Small intestine (tissue), 7 donors: ENCODE data around the gene AJM1. TPM values are rescaled to one million over a fixed set of nuclear protein-coding genes. Genes with fewer than 3 reads are reported as not detected.

Experiments
- DNase-seq, 2 donors: peaks; one replicate each; pipeline versions ENCODE4 v3.0.0 to v3.0.0-alpha.2; 2013
- FAIRE-seq: peaks from 2 replicates; lab custom pipeline; 2012; peaks lifted over from hg19 to GRCh38; lab: Jason Lieb, UNC
- H3K27ac ChIP-seq, 3 donors: one replicate each; pipeline ENCODE4 v1.5.1; 2013; ENCODE audit warnings: low read length in 2 of 3, mild to moderate bottlenecking in 2 of 3, control low read depth in 1 of 3, inconsistent platforms in 1 of 3, low read depth in 1 of 3, moderate library complexity in 1 of 3
- H3K27me3 ChIP-seq, 3 donors: one replicate each; pipeline ENCODE4 v1.6.1; 2013; ENCODE audit warnings: low read length in 3 of 3, inconsistent platforms in 1 of 3; ENCODE audit not compliant: control insufficient read depth in 3 of 3, insufficient read depth in 3 of 3
- H3K36me3 ChIP-seq, 3 donors: one replicate each; pipeline ENCODE4 v1.6.1; 2013; ENCODE audit warnings: low read length in 3 of 3, inconsistent platforms in 1 of 3, low read depth in 1 of 3, mild to moderate bottlenecking in 1 of 3, moderate library complexity in 1 of 3; ENCODE audit not compliant: control insufficient read depth in 3 of 3, insufficient read depth in 2 of 3
- H3K4me1 ChIP-seq, 3 donors: one replicate each; pipeline ENCODE4 v1.6.1; 2013; ENCODE audit warnings: low read length in 2 of 3, inconsistent platforms in 1 of 3, low read depth in 1 of 3, mild to moderate bottlenecking in 1 of 3, moderate library complexity in 1 of 3; ENCODE audit not compliant: control insufficient read depth in 3 of 3, insufficient read depth in 2 of 3
- H3K4me3 ChIP-seq, 3 donors: one replicate each; pipeline ENCODE4 v1.5.1; 2013; ENCODE audit warnings: low read length in 3 of 3, control low read depth in 1 of 3, inconsistent platforms in 1 of 3, low read depth in 1 of 3, mild to moderate bottlenecking in 1 of 3, moderate library complexity in 1 of 3
- H3K9me3 ChIP-seq, 2 donors: one replicate each; pipeline ENCODE4 v1.6.1; 2013; ENCODE audit warnings: low read depth in 1 of 2, low read length in 1 of 2; ENCODE audit not compliant: control insufficient read depth in 2 of 2, insufficient read depth in 1 of 2
- WGBS, 3 donors: extraction: QIAGEN DNeasy Blood & Tissue Kit; methylation state at CpG; one replicate each; pipeline ENCODE4 v1.1.7; 2013; 5-methylcytosine and 5-hydroxymethylcytosine counted together
- polyA plus RNA-seq, 4 donors: library from polyadenylated mRNA; stranded (reverse) in 3 of 4; unstranded in 1 of 4; fragments of 200-250 nt in 3 of 4; fragments of 120-200 nt in 1 of 4; gene quantifications; one replicate each; pipeline versions ENCODE4 v1.2.1 to v1.2.3, GENCODE V29; 2013
- donor health status: healthy with polysubstance abuse.
- donor health status: control.
- donor health status: control.
- donor health status: Bipolar disorder and iron deficiency.
- donor health status: healthy.

Gene AJM1
- polyA plus RNA-seq, 4 donors, result 1.1 to 11.6 (median 2.6) TPM

DNA sequence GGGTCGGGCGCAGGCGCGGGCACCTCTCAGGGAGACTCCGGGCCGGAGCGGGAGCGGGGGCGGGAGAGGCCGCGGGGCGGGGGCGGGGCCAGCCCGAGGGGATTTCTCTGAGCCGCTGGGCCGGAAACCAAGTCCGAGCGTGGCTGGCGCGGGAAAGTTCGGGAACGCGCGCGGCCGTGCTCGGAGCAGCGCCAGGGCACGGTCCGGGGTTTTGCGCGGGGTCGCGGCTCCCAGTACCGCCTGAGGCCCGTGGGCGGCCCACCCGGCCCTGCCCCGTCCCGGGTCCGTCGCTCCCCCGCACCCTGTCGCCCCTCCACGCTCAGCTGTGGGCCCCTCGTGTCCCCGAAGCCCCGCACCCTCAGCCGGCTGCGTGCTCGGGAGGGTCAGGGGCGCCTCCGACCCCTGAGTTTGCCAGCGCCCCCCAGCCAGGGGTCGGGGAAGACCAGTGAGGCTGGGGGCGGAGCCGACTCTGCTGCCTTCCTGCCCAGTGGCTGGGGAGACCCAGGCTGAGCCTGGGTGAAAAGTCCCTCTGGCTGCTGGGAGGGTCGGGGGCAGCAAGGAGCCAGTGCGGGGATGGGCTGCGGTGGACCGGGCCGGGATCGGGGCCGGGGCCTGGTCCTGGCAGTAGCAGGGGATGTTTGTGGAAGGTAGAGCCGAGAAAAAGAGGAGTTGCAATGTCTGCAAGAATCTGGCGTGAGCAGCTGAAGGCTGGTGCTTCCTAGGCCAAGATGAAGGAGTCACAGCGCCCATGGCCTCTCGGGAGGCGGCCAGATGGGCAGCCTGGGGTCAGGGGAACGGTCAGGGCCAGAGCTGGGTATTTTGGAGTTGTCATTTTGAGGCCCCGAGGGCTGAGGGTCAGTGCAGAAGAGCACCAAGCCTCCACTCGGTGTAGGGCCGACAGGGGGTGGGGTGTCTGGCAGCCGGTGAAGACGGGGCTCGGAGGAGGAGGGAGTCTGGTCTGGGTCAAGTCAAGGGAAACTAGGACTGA lies 44.6 kb downstream of the AJM1 start:
- H3K36me3 ChIP-seq, result peaks cover 0 to 28% (median 0%) of the 10 kb centered on the region in 3 donors
- 1% methylated on average over 35 to 76 of the region's 76 CpGs for WGBS, 3 donors
- no peak for FAIRE-seq
- H3K4me3 ChIP-seq, result peak overlapping the region; percentile 64 to 96 (median 92)
- peak overlapping the region; percentile 24 to 70 (median 56) for H3K27ac ChIP-seq
- H3K4me1 ChIP-seq, result peaks cover 0 to 21% (median 0%) of the 10 kb centered on the region in 3 donors
- H3K9me3 ChIP-seq, result no peaks in the 10 kb centered on the region
- DNase-seq, result peak; percentile 27 to 65
- H3K27me3 ChIP-seq, result no peaks in the 10 kb centered on the region

DNA sequence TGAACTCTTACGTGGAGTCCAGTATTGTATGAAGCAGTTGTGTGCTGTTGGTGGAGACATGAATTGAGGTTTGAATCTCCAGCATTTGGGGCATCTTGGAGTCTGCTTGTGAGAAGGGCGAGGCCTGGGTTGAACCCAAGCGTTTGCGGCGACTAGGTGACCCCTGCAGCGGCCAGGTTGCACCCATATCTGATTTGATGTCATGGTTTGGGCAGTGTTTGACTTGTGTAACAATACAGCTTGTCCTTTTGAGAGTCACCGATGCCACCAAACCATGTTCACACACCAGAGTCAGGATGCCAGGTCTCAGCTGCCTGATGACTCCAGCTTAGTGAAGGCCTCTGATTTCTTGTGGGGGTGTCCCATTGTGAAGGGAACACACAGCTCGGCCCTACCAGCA lies 46.2 kb downstream of the AJM1 start:
- Histone ChIP-seq H3K27me3 (no peaks in the 10 kb centered on the region), H3K4me3 (no peak overlapping the region), H3K9me3 (no peaks in the 10 kb centered on the region), H3K4me1 (peaks cover 0 to 5% (median 0%) of the 10 kb centered on the region in 3 donors), H3K27ac (no peak overlapping the region), H3K36me3 (peaks cover 0 to 39% (median 0%) of the 10 kb centered on the region in 3 donors)
- no peak for DNase-seq
- no peak for FAIRE-seq
- WGBS, 3 donors, result 79 to 86% (median 82%) methylated on average over 8 of the region's 8 CpGs

DNA sequence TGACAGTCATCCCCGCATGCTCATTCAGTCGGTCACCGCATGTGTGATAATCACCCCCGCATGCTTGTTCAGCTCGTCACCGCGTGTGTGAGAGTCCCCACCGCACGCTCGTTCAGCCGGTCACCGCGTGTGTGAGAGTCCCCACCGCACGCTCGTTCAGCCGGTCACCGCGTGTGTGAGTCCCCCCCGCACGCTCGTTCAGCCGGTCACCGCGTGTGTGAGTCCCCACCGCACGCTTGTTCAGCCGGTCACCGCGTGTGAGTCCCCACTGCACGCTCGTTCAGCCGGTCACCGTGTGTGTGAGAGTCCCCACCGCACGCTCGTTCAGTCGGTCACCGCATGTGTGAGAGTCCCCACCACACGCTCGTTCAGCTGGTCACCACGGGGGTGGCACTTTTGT lies 47.6 kb downstream of the AJM1 start:
- FAIRE-seq, result no peak
- peaks cover 0 to 49% (median 0%) of the 10 kb centered on the region in 3 donors for H3K36me3 ChIP-seq

DNA sequence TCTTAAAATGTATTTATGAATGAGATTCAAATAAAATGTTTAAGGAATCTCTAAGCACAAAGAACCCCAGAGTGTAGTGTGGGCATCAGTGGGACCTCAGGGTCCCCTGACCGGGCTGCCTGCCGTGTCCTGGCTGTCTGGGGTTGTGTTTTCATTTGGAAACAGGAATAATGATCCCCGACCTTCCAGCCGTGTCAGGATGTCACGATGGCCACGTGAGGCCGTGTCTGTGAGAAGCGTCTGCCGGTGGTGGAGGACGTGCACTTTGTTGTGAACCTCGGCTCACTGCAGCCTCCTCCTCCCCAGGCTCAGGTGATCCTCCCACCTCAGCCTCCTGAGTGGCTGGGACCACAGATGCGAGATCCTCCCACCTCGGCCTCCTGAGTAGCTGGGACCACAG lies 48.4 kb downstream of the AJM1 start:
- no peaks in the 10 kb centered on the region for H3K9me3 ChIP-seq
- H3K27me3 ChIP-seq, result no peaks in the 10 kb centered on the region
- H3K4me3 ChIP-seq, result no peak overlapping the region
- peaks cover 0 to 57% (median 0%) of the 10 kb centered on the region in 3 donors for H3K36me3 ChIP-seq
- peaks cover 0 to 4% (median 0%) of the 10 kb centered on the region in 3 donors for H3K4me1 ChIP-seq
- no peak overlapping the region for H3K27ac ChIP-seq
- 82 to 89% (median 83%) methylated on average over 13 of the region's 13 CpGs for WGBS, 3 donors
- DNase-seq (no peak), FAIRE-seq (no peak)

More for the DNA sequence above, 47.6 kb downstream of the AJM1 start:
- no peaks in the 10 kb centered on the region for H3K9me3 ChIP-seq
- H3K4me1 ChIP-seq, result peaks cover 0 to 5% (median 0%) of the 10 kb centered on the region in 3 donors
- 95 to 96% (median 95%) methylated on average over 42 of the region's 42 CpGs for WGBS, 3 donors
- H3K4me3 ChIP-seq, result no peak overlapping the region
- H3K27me3 ChIP-seq, result no peaks in the 10 kb centered on the region
- H3K27ac ChIP-seq, result no peak overlapping the region
- no peak for DNase-seq

Other genes starting within 250 kb of the AJM1 start
- gene EGFL7, start 179.6 kb upstream of the AJM1 start, polyA plus RNA-seq, result 100 to 1,000 TPM in 1 of 4 donors, 10 to 100 TPM in 3; 15.4 to 114 (median 34.6) TPM
- gene AGPAT2, start 155.0 kb upstream of the AJM1 start, polyA plus RNA-seq, result 100 to 1,000 TPM; 222 to 653 (median 363) TPM
- gene DIPK1B, start 129.9 kb upstream of the AJM1 start, polyA plus RNA-seq, result 10 to 100 TPM in 2 of 4 donors, 1 to 10 TPM in 1, under 1 TPM in 1; 0.22 to 12.7 (median 6.6) TPM
- gene LCN10, start 99.5 kb upstream of the AJM1 start, polyA plus RNA-seq, result 1 to 10 TPM in 3 of 4 donors, not detected in 1; 1.1 to 8.4 (median 4.7) TPM
- gene LCN6, start 94.0 kb upstream of the AJM1 start, polyA plus RNA-seq, result 10 to 100 TPM in 1 of 4 donors, 1 to 10 TPM in 2, not detected in 1; 1.4 to 21.5 (median 2.2) TPM
- under 1 TPM in 1 of 4 donors, not detected in 3; 0.16 TPM for gene LCN8, start 84.2 kb upstream of the AJM1 start, polyA plus RNA-seq
- gene LCN15, start 78.0 kb upstream of the AJM1 start, polyA plus RNA-seq, result 10 to 100 TPM in 2 of 4 donors, 1 to 10 TPM in 1, under 1 TPM in 1; 0.46 to 38.5 (median 8.8) TPM
- gene TMEM141, start 51.1 kb upstream of the AJM1 start, polyA plus RNA-seq, result 100 to 1,000 TPM; 148 to 518 (median 194) TPM
- gene CCDC183, start 46.1 kb upstream of the AJM1 start, polyA plus RNA-seq, result 10 to 100 TPM in 1 of 4 donors, 1 to 10 TPM in 2, under 1 TPM in 1; 0.40 to 37.9 (median 2.1) TPM
- gene RABL6, start 34.5 kb upstream of the AJM1 start, polyA plus RNA-seq, result 100 to 1,000 TPM in 1 of 4 donors, 10 to 100 TPM in 3; 75.5 to 114 (median 82.3) TPM
- 100 to 1,000 TPM; 111 to 337 (median 169) TPM for gene PHPT1, start 6.9 kb downstream of the AJM1 start, polyA plus RNA-seq
- 1,000 to 10,000 TPM in 1 of 4 donors, 1 to 10 TPM in 3; 4.6 to 1,156 (median 8.9) TPM for gene MAMDC4, start 9.9 kb downstream of the AJM1 start, polyA plus RNA-seq
- gene EDF1, start 23.8 kb downstream of the AJM1 start, polyA plus RNA-seq, result 1,000 to 10,000 TPM in 2 of 4 donors, 100 to 1,000 TPM in 2; 556 to 1,582 (median 1,008) TPM
- gene TRAF2, start 44.0 kb downstream of the AJM1 start, polyA plus RNA-seq, result 10 to 100 TPM; 11.2 to 20.9 (median 13.8) TPM
- 100 to 1,000 TPM in 3 of 4 donors, 10 to 100 TPM in 1; 96.1 to 262 (median 181) TPM for gene FBXW5, start 102.3 kb downstream of the AJM1 start, polyA plus RNA-seq
- gene C8G, start 102.8 kb downstream of the AJM1 start, polyA plus RNA-seq, result 100 to 1,000 TPM in 1 of 4 donors, 10 to 100 TPM in 3; 13.6 to 106 (median 61.3) TPM
- gene LCN12, start 109.8 kb downstream of the AJM1 start, polyA plus RNA-seq, result 10 to 100 TPM in 1 of 4 donors, 1 to 10 TPM in 2, not detected in 1; 2.2 to 88.7 (median 3.4) TPM
- 10 to 100 TPM in 2 of 4 donors, 1 to 10 TPM in 1, under 1 TPM in 1; 0.86 to 38.0 (median 19.4) TPM for gene PTGDS, start 135.0 kb downstream of the AJM1 start, polyA plus RNA-seq
- under 1 TPM in 2 of 4 donors, not detected in 2; 0.07 to 0.16 TPM for gene LCNL1, start 140.5 kb downstream of the AJM1 start, polyA plus RNA-seq
- 10 to 100 TPM; 33.7 to 85.9 (median 75.5) TPM for gene PAXX, start 149.9 kb downstream of the AJM1 start, polyA plus RNA-seq
- gene CLIC3, start 154.1 kb downstream of the AJM1 start, polyA plus RNA-seq, result 1 to 10 TPM in 2 of 4 donors, under 1 TPM in 1, not detected in 1; 0.81 to 6.2 (median 1.4) TPM
- gene ABCA2, start 185.8 kb downstream of the AJM1 start, polyA plus RNA-seq, result 10 to 100 TPM in 2 of 4 donors, 1 to 10 TPM in 2; 3.4 to 29.0 (median 8.8) TPM
- gene FUT7, start 189.6 kb downstream of the AJM1 start, polyA plus RNA-seq, result under 1 TPM in 2 of 4 donors, not detected in 2; 0.09 to 0.90 TPM
- 10 to 100 TPM; 18.3 to 84.6 (median 33.7) TPM for gene NPDC1, start 203.7 kb downstream of the AJM1 start, polyA plus RNA-seq
- 10 to 100 TPM in 2 of 4 donors, 1 to 10 TPM in 2; 5.5 to 16.5 (median 8.3) TPM for gene ENTPD2, start 211.6 kb downstream of the AJM1 start, polyA plus RNA-seq
- gene SAPCD2, start 228.1 kb downstream of the AJM1 start, polyA plus RNA-seq, result 10 to 100 TPM in 2 of 4 donors, 1 to 10 TPM in 1, under 1 TPM in 1; 0.81 to 22.2 (median 7.0) TPM
- gene UAP1L1, start 235.0 kb downstream of the AJM1 start, polyA plus RNA-seq, result 10 to 100 TPM in 1 of 4 donors, 1 to 10 TPM in 2, under 1 TPM in 1; 0.89 to 25.8 (median 5.3) TPM
- gene MAN1B1, start 244.5 kb downstream of the AJM1 start, polyA plus RNA-seq, result 10 to 100 TPM; 40.3 to 69.4 (median 42.5) TPM